ENCODE data around the gene PFDN1.

Gene PFDN1

GRCh38 chr5:140341591-140341990, 38.7 kb upstream of the PFDN1 start:
- no peak for DNase-seq (ENCODE audit: extremely low spot score)
- ChIA-PET CTCF (interaction anchor here (1.5 to 7.3 kb wide), 4 partner anchors 11 to 97 kb away, joined by 3 to 53 read pairs (median 32); no protein-coding TSS in a partner anchor), POLR2A (no interaction called here)
- TF ChIP-seq CTCF (IDR thresholded peaks at IDR 0.05; ENCODE audit: control extremely low read depth, extremely low read depth, low read depth, missing control alignments) = no peak

- ChIA-PET POLR2A (no interaction called here), CTCF (interaction anchor here (1.1 to 7.3 kb wide), 6 partner anchors 12 to 96 kb away, joined by 3 to 50 read pairs (median 5); no protein-coding TSS in a partner anchor)
- no peak for DNase-seq (ENCODE audit: extremely low spot score)
Observed at GRCh38 chr5:140340605-140341121, 37.8 kb upstream of the PFDN1 start.

GRCh38 chr5:140339636-140340035, 36.7 kb upstream of the PFDN1 start:
- no peak for TF ChIP-seq CTCF (IDR thresholded peaks at IDR 0.05; ENCODE audit: control extremely low read depth, extremely low read depth, low read depth, missing control alignments)
- CTCF ChIA-PET = interaction anchor here (1.3 to 7.3 kb wide), 2 partner anchors 13 to 24 kb away, joined by 3 to 50 read pairs; no protein-coding TSS in a partner anchor
- no peak for DNase-seq (ENCODE audit: extremely low spot score)
- POLR2A ChIA-PET = no interaction called here

More at GRCh38 chr5:140340605-140341121, 37.8 kb upstream of the PFDN1 start:
- no peak for TF ChIP-seq CTCF (IDR thresholded peaks at IDR 0.05; ENCODE audit: control extremely low read depth, extremely low read depth, low read depth, missing control alignments)

- CTCF ChIA-PET = interaction anchor here (1.3 to 7.3 kb wide), 3 partner anchors 11 to 24 kb away, joined by 3 to 50 read pairs (median 3); no protein-coding TSS in a partner anchor
- POLR2A ChIA-PET = no interaction called here
Observed at GRCh38 chr5:140338908-140339307, 36.0 kb upstream of the PFDN1 start.

GRCh38 chr5:140338336-140338735, 35.4 kb upstream of the PFDN1 start:
- TF ChIP-seq CTCF (IDR thresholded peaks at IDR 0.05; ENCODE audit: control extremely low read depth, extremely low read depth, low read depth, missing control alignments) = no peak
- POLR2A ChIA-PET = no interaction called here
- CTCF ChIA-PET = interaction anchor here (1.3 to 7.3 kb wide), 5 partner anchors 8 to 15 kb away, joined by 3 to 50 read pairs (median 4); partner anchors contain the start of gene HBEGF
- no peak for DNase-seq (ENCODE audit: extremely low spot score)

More at GRCh38 chr5:140338908-140339307, 36.0 kb upstream of the PFDN1 start:
- no peak for DNase-seq (ENCODE audit: extremely low spot score)
- no peak for TF ChIP-seq CTCF (IDR thresholded peaks at IDR 0.05; ENCODE audit: control extremely low read depth, extremely low read depth, low read depth, missing control alignments)

GRCh38 chr5:140337880-140338279, 35.0 kb upstream of the PFDN1 start:
- POLR2A ChIA-PET = no interaction called here
- no peak for TF ChIP-seq CTCF (IDR thresholded peaks at IDR 0.05; ENCODE audit: control extremely low read depth, extremely low read depth, low read depth, missing control alignments)
- DNase-seq (ENCODE audit: extremely low spot score) = no peak
- CTCF ChIA-PET = interaction anchor here (1.1 to 7.3 kb wide), 7 partner anchors 8 to 94 kb away, joined by 3 to 50 read pairs (median 4); partner anchors contain the start of gene HBEGF

Data from GM10248 (cell line).